D341Med (cell line): ENCODE results near the gene LRSAM1.

Source experiments
- DNase-seq: peaks from one replicate; pipeline ENCODE4 v3.0.0; 2012; ENCODE audit warnings: low spot score

LRSAM1 gene

GRCh38 chr9:127535396-127535795 is 84.1 kb downstream of the LRSAM1 start:
- DNase-seq: no peak

GRCh38 chr9:127535834-127536233 is 84.5 kb downstream of the LRSAM1 start:
- DNase-seq: no peak

DNA sequence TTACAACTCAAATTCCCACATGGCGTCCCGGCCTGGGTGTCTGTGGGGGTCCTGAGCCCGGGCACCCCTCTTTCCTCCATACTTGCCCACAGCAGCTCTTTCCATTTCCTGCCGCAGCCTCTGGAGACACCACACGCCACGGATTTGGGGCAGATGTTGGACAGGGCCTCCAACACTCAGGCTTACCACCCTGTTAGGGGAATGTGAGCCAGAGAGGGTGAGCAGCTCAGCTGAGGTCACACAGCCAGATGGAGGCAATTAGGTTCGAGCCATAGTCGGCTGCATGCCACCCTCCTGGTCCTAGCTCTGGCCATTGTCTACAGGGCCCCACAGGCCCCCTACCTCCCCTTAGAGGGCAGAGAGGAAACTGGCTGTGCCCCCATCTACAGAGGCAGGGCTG is 85.2 kb downstream of the LRSAM1 start:
- no peak for DNase-seq

- peak; percentile 79 for DNase-seq
Observed at GRCh38 chr9:127537014-127537413, 85.7 kb downstream of the LRSAM1 start.

DNA sequence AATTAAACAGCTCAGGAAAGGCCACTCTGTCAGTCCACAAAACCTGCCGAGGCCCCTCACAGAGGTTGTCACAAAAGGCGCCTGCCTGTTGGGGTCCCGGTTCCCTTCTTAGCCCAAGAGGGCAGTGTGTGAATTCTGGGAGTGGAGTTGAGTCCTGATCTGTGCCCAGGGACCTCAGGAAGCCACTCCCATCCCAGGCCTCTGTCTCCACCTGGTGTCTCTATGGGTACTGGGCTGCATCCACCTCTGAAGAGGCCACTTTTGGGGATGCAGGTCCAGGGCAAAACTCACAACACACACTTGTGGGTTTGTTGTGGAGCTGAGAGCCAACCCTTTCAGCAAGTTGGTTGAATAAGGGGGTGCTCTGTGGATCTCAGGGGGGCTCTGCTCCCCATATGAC is 86.5 kb downstream of the LRSAM1 start:
- peak; percentile 72 for DNase-seq

DNA sequence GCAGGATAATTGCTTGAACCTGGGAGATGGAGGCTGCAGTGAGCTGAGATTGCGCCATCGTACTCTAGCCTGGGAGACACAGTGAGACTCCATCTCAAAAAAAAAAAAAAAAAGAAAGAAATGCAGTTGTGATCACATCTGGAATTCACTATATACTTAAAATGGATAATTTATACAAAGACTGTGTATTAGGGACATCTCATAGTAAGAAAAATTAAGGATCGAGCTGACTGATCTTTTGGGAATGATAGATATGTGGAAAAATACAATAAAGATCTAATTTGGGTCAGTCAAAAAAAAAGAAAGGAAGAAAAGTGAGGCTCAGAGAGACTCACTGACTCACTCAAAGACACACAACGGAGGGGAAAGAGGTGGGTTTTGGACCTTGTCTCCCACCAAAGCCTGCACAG is 87.5 kb downstream of the LRSAM1 start:
- DNase-seq: no peak

GRCh38 chr9:127539259-127539981 is 88.1 kb downstream of the LRSAM1 start:
- no peak for DNase-seq

DNA sequence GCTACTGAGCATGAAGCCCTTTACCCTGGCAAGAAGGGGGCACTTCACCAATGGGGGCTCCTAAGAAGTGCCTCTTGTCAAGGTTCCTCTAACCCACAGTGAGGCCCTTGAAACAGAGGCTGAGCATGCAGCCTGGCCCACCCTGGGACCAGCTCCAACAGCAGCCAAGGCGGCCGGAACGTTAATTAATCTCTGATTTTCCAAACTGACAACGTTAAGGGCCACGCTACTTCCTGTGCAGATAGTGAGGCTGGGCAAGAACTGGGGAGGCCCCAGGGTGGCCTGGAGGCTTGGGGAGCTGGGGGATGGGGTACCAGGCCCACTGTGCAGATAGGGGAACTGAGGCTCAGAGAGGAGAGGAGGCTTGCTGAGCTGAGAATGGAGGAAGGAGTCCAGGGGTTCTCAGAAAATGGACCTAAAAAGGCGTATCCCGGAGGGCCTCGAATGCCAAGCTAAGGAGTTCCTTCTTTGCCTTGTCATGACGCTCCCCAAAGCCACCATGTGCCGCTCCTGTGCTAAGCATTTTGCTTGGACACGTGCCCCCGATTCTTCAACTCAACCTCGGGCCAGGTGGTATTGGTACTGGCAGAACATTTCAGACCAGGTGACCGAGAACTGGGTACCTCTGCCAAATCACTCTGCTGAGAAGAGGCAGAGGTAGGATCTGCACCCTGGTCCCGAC is 88.8 kb downstream of the LRSAM1 start:
- no peak for DNase-seq

GRCh38 chr9:127540664-127541041 is 89.3 kb downstream of the LRSAM1 start:
- DNase-seq: no peak

DNA sequence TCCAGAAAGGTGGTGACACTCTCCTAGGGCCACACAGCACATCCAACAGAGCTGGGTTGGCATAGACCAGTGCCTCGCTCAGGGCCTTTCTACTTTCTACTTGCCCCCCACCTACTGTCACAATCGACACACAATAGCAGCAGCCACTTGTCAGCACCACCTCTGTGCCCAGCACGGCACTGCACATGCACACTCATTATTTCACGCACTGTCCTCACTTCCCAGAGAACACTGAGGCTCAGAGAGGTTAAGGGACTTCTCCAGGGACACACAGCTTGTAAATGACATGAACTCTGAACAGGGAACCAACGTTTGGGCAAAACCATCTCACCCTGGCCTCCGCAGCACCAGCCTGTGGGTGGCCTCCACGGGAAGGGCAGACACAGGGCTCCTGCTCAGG is 89.9 kb downstream of the LRSAM1 start:
- no peak for DNase-seq

DNA sequence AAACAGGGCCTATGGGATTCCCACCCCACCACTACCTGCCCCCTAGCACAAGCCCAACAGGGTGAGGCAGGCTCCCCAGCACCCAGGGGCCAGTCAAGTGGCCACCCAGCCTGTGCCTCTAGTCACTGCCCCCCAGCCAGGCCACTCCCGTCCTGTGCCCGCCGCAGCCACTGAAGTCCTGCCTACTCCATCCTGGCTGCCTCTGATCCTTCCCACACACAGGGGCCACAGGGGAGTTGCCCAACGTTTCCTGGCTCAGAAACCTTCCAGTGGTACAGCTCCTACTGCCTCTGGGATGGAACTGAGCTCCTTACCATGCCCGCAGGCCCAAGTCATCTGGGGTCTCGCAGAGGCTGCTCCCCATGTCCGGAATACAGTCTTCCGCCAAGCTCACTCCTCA is 90.6 kb downstream of the LRSAM1 start:
- no peak for DNase-seq

GRCh38 chr9:127543221-127543620 is 91.9 kb downstream of the LRSAM1 start:
- no peak for DNase-seq

DNA sequence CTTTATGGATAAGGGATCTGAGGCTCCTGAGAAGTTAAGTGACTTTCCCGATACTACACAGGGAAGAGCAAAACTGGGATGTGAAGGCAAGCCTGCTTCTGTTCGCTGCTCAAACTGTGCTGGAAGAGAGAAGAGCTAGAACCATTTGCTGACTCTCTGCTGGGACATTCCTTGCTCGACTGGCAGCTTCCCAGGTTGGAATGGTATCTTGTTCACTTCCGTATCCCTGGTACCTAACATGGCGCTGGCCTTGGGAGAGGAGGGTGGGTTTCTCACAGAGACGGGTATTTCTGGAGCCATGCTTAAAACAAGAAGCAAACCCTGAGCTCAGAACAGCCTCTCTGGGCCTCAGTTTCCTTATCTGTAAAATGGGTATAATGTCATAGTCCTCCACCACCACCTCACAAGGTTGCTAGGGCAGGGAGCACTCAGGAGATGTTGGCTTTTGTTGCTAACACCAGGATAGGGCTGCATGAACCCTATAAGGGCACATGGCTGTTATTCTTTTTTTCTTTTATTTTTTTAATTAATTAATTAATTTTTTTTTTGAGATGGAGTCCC is 92.7 kb downstream of the LRSAM1 start:
- no peak for DNase-seq

- DNase-seq: no peak
Observed at GRCh38 chr9:127545196-127546124, 94.2 kb downstream of the LRSAM1 start.

DNA sequence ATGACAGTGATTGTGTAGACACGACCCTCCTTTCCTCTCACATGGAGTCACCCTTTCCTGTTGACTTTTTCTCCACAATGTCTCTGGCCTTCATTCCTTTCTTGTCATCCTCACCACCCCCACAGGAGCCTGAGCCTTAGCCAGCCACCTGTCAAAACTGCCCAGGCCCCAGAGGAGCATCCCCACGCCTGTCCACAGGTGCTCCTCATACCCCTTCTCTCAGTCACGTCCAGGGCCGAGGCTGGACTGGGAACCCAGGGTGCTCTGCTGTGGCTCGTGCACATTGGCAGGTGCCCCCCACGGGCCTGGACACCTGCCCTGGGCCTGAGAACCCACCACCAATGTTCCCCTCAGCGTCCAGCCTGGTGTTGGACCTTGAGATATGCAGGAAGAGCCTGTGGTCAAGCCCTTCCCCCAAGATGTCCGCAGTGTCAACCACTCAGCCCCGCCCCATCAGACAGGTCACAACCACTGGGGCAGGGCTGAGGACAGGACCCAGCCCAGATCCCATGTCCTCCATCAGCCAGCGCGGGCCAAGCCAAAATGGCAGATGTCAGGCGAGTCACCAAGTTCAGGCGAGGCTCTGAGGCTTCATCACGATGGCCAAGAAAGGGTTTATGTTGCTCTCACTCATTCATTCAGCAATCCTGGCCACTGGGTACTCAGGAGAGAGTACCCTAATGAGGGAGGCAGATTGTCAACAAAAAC is 95.0 kb downstream of the LRSAM1 start:
- DNase-seq: no peak

- no peak for DNase-seq
Observed at GRCh38 chr9:127548352-127548881, 97.1 kb downstream of the LRSAM1 start.

GRCh38 chr9:127549218-127549617 is 97.9 kb downstream of the LRSAM1 start:
- no peak for DNase-seq

- no peak for DNase-seq
Observed at GRCh38 chr9:127549751-127550150, 98.4 kb downstream of the LRSAM1 start.

DNA sequence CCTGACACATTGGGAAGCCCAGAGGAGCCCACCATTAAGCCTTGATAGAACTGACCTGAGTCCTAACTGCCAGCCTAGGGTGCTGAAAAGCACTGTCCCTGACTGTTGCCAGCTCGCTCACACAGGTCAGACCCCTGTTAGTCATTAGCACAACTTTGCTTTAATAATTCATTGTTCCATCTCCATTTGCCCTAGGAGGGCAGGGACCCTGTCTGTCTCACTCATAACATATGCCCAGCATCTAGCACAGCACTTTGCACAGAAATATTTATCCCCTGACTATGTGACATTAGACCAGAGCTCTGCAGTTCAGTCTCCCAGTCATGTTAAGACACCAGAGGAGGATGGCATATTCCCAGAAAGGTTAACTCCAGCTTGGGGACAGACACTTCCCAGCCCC is 99.0 kb downstream of the LRSAM1 start:
- DNase-seq: no peak

DNA sequence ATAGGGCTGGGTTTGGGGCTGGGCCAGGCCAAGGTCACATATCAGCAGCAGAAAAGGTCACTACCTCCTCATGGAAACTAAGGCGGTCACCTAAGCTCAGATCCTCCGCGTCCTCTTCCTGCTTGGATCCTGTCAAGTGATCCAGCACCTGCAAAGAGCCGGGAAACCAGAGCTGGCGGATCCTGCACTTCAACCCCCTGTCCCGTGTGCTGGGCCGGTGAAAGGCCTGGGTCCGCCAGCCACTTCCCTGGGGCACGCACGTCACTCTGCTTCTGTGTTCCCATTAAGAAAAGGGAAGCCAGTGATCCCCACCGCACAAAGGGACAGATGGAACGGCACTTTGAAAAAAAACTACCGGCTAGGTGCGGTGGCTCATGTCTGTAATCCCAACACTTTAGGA is 99.4 kb downstream of the LRSAM1 start:
- no peak for DNase-seq
